Upper lobe of left lung (tissue), 4 donors: Measurements from ENCODE around the gene TPTE2.

Experiments used
- CTCF ChIP-seq, 6 experiments: fragments of 450-650 bp in 4 of 6; fragments of 200-600 bp in 2 of 6; sonication (generic) in 2 of 6; IDR thresholded peaks; one replicate each; pipeline ENCODE4 v1.5.1; 2016 to 2019; ENCODE audit warnings: antibody characterized with exemption in 6 of 6
- POLR2AphosphoS5 ChIP-seq, 2 donors: sonication (generic); formaldehyde crosslinking; IDR thresholded peaks; one replicate each; pipeline ENCODE4 v1.5.1; 2017; ENCODE audit warnings: antibody characterized with exemption in 2 of 2

GRCh38 chr13:19589312-19589711 lies 28.0 kb upstream of the TPTE2 start:
- TF ChIP-seq CTCF (IDR thresholded peaks at IDR 0.05) (no peak), POLR2AphosphoS5 (IDR thresholded peaks at IDR 0.05) (no peak)
